CD4-positive, alpha-beta T cell treated with Interleukin-4 for 4 hours (primary cell): Measurements from ENCODE around the gene CYTH1.

Experiments used
- DNase-seq: peaks from one replicate; pipeline ENCODE4 v3.0.0-alpha.2; 2020

CYTH1 gene

DNA sequence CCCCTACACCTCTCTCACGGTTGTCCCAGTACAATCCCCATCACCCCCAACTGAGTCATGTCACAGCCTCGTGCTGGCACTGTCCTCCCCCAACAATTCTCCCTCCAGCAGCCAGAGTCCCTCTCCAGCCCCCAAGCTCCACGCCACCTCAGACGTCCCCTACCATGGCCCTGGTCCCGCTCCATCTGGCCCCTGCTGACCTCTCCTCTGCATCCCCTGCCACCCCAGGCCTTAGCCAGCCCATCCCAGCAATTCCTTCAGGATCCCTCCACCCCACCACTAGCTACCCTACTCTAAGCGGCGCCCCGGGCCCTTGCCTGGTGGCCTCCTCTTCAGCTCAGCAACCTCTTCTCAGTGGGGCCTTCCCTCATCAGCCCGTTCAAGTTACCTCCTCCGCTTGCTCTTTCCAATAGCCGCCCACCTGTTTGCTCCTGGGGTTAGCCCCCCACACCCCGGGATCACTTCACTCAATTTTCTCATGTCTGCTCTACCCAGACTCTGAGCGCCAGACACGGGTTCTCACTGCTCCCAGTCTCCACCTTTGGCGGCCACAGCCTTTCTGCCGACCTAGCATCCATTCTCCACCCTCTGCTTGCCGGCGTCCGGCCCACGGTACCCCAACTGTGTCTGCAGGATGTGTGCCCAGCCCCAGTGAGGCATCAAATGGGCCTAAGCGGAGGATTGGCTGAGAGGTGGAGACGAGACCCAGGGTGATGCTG, 112.7 kb downstream of the CYTH1 start:
- DNase-seq: no peak

DNA sequence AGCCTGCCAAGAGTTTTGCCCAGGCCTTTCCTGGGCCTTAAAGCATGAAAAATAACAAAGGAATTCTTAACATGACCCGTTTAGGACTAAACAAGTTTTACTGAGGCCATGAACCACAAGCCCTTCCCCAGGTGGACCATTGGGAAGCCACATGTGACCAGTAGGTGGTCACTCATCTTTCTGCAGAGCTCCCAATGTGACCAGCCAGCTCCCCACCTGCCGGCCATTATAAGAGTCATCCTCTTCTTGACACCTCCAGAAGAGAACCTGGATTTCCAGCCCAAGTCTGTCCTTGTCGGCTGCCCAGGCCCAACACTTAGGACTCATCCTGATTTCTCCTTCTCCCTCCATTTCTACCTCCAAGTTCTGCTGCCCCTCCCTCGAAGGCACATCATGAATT, 113.2 kb downstream of the CYTH1 start:
- DNase-seq: no peak

DNA sequence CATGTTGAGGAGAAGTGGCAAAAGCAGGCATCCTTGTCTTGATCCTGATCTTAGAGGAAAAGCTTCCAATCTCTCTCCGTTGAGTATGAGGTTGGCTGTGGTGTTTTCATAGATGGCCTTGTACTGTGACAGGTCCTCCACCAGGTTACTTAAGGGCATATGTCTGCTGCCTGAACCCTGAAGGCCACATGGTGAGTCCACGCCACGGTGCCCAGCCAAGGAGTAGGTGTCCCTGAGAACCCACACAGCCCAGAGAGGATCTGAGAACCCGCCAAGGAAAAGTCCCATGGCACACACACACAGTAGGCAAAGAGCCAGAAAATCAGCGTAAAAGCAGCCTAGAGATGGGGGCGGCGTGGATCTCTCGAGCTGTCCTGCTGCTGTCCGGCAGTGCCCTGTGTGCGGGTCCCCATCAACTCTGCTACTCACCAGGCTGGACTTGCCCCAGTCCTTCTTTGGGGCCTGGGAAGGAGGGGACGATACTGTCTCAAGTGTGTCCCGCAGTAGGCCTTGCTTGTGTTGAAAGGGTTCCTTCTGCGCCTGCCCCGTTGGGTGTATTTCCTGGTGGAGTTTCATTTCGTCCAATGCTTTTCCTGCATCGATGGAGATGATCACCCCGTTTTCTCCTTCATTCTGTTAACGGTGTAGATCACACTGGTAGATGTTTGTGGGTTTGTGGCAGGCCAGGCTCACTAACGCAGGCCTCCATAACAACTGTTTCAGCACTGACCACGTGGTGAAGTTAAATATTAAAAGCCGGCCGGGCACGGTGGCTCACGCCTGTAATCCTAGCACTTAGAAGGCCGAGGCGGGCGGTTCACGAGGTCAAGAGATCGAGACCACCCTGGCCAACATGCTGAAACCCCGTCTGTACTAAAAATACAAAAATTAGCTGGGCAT, 114.1 kb downstream of the CYTH1 start:
- DNase-seq: no peak

DNA sequence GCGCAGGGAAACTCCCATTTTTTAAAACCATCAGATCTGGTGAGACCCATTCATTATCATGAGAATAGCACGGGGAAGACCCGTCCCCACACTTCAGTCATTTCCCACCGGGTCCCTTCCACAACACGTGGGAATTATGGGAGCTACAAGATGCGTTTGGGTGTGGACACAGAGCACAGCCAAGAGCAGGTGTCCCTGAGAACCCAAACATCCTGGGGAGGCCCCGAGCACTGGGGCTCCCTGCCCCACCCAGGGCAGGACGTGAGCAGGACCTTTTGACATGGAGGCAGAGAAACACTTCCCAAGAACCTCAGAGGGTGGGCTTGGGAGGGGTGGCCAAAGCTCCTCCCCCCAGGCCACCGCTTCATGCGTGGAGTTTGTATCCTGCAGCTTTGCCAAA, 115.0 kb downstream of the CYTH1 start:
- DNase-seq: no peak

DNA sequence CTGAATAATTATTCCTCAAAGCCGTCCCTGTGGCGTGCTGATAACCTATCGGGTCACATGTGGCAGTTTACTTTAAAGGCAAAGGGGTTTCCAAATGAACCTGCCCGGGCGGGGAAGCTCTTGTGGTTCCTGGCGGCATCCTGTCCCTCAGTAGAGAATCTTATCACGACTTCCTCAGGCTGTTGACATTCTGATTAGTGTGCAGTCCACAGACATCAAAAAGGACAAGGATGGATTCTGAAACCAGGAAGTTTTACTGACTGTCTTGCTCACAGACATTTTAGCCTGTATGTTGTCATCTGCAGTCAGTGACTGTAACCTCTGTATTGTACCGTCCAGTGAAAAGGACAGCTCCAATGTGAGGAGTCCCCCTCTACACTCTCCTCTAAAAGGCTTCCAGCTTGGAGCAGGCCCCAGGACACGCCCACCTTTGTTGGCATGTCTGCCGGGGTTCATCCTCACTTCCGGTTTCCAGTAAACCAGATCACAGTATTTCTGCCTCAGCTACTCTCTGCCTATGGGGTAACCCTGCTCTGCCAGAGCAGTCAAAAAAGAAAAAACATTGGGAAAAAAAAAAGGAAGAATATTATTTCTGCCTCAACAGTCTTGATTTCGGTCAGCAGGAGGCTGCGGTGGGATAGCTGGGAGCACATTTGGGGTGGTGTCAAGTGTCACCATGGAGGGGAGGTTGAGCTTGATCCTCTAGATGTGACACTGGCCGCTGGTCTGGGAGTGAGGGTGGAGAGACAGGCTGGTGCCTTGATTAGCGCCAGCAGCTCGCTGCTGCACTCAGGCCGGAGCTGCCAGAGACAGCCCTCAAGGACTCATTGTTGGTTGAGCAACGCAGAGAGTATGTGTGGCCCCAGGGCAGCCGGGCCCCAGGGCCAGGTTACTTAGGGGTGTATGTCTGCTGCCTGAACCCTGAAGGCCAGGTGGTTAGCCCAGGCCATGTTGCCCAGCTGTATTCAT, 115.8 kb downstream of the CYTH1 start:
- DNase-seq: peak; percentile 58

DNA sequence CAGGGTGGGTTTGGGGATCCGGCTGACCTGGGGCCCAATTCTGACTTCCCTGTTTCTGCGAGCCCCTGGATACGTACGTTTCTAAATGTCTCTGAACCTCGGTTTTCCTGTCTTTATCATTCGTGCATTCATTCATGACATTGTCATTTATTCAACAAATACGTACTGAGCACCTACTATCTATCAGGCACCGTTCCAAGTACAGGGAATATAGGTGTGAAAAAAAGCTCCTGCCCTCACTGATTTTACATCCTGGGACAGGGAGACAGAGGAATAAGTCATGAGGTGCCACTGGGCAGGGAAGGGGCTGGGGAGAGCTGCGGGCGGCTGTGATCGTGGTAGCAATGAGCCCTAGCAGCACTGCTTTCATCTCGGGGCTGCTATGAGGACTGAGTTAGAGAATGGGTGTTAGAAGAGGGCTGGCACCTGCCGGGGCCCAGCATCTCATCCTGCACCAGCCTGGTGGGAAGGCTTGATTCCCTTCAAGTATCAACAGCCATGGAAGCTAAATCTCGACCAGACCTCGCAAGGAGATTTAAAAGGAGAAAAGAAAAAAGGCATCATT, 116.6 kb downstream of the CYTH1 start:
- no peak for DNase-seq

DNA sequence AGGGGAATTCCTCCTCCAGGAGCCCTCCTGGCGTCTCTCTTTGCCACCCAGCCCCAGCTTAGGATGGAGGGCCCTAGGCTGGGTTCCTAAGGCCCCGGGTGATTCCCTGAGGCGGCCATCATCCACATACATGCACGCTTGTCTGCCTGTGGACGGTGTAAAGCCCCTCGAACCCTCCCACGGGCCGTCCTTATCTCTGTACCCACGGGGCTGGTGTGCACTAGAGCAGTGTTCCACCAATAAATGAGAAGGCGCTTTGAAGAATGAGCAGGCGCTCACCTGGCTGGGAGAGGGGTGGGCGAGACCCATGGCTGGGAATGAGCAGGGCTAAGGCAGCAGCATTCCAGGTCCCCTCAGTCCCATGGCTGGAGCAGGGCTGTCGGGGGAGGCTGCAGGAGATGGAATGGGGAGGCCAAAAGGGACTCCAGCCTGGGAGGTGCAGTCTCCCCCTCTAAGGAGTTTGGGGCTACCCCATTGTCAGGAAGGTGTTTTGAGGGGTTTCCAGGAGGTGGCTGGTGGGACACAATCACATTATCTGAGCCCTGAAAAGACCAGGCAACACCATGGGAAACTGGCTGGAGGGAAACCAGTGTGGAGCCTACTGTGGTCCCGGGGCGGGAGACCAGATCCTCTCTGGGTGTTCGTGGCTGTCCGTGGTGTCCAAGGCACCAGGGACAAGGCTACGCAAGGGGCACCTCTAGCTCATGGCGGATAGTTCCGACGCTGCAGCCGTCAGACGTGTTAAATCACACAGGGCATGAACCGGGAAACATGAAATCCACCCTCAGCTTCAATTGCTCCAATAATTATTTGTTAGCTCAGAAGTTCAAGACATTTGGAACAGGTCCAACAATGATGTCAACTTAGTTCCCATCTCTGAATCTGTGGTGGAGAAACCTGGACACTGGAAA, 117.3 kb downstream of the CYTH1 start:
- no peak for DNase-seq

DNA sequence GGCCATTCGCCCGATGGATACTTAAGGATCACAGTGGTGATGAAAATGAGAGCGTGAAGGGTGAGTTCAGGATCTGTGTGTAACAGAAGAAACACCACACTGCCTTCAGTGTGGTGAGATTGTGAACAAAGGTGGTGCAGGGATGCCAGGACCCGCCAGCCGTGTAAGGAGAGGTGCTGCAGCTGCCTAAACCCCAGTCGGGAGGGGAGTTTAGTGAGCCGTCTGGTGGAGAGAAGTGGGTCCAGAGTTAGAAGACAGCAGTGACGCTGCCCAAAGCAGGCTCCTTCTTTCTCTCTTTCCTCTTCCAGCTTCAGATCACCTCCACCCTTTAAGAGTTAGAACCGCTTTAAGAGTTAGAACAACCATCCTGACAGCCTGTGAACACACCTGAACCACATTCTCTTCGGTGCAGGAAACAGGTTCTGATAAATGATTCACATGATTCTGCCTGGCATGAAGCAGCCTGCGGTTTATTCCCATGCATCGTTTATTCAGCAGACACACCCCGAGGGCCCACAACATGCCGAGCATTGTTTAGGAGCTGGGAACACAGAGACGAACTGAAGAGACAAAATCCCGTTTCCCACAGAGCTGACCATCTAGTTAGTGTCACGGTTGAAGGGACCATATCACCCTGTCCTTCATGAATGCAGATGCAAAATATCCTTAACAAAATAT, 120.8 kb downstream of the CYTH1 start:
- no peak for DNase-seq

DNA sequence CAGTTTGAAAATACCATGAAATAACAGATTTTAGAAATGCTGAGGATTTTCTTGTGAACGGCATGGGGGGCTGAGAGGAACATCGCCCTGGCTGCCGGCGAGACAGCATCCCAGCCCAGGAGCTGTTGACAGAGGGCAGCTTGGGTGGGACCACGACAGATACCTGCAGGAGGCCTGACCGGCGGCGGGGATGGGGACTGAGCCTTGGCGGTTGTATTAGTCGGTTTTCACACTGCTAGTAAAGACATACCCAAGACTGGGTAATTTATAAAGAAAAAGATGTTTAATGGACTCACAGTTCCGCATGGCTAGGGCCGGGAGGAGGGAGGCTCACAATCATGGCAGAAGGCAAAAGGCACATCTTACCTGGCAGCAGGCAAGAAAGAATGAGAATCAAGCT, 122.5 kb downstream of the CYTH1 start:
- no peak for DNase-seq

DNA sequence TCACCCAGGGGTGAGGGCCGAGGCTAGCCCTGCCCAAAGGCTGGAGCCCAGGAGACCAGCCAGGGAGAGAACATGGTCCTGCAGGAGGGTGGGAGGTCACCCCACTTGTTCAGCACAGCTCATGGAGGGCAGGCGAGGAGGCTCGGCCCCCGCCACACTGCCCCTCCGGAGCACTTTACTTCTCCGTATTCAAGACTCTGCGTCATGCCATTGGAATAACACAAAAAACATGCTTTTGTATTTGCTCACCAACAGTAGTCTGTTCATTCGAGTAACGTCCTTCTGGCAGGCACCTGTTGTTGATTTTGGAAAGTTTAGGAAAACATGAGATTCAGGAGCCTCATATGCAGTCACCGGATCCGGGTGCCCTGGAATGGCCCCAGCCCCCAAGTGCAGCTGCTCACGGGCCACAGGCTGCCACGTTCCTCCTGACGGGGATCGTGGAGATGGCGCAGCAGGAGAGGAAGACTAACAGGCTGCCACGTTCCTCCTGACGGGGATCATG, 123.7 kb downstream of the CYTH1 start:
- no peak for DNase-seq

DNA sequence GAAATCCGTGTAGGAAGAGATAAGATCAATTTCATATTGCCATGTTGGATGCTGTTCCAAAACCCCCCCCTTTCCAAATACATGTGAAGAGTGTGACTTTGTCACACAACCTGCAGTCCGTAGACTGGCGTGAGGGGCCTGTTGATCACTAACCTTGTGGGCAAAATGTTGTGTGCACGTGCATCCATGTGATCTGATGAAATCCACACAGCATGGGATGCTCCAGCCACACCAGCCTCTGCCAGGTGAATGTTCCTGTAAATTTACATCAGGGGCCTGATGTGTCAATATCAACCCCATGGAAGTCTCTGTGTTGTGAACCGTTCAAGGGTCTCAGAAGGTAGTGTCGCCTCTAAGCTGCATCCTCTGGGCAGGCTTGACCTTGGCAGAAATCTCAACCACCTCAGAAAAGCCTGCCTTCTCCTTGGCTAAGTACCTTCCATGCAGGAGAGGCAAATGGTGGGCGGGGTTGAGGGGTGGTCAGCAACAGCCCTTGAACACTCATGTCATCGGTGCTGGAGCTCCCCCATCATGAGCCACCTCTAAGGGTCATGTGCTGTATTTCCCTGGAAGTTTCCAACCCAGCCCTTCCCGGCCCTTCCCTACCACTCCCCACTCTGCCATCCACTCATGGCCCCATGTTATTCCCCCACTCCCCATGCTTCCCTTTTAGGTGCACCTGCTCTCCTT, 126.7 kb downstream of the CYTH1 start:
- DNase-seq: no peak

DNA sequence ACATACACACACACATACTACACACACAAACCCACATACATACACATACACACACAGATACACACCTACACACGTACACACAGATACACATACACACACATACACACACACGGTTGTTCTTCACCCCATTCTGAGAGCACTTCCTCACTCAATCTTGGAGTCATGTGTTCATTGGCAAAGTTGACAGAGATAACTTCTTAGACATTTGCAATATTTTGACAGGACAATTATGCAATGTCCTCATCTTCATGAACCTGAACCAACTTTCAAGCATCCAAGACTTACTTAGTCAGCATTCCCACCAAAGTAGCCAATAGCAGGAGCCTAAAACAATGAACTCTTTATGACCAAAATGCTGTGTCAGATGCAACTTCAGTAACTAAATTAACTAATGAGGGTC, 127.7 kb downstream of the CYTH1 start:
- DNase-seq: no peak

DNA sequence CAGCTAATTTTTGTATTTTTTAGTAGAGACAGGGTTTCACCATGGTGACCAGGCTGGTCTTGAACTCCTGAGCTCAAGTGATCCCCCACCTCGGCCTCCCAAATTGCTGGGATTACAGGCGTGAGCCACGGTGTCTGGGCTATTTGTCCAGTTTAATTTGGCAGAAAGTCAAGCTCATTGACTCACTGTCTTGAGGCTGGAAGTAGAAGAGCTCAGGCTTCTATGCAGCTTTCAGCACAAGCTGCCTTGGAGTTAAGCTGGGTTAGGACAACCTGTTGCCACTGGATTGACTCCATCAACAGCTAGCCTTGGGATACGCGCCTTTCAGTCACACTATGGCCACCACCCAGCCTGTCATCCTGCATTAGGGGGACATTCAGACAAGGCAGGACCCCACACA, 128.7 kb downstream of the CYTH1 start:
- DNase-seq: no peak

DNA sequence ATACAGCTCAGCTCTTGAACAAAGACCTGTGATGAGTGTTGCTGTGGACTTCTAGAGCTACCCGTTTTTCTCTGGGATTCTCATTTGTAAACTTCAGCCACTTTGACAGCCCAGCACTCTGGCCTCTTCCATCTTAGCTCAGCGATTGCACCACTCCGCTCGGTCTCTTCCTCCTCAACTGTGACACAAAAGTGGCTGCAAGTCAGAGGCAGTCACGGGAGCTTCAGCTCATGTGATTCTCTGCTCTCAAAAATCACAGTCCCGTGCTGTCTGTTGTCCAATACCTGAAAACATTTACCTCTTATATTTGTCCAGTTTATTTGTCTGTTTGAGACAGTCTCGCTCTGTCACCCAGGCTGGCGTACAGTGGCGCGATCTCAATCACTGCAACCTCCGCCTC, 129.2 kb downstream of the CYTH1 start:
- no peak for DNase-seq

DNA sequence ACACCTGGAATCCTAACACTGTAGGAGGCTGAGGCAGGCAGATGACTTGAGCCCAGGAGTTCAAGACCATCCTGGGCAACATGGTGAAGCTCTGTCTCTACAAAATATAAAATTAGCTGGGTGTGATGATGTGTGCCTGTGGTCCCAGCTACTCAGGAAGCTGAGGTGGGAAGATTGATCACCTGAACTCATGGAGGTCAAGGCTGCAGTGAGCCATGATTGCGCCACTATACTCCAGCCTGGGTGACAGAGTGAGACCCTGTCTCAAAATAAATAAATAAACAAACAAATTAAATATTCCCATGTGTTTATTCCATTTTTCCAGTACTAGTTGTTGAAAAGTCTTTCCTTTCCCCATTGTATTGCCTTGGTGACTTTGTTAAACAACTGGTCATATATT, 130.0 kb downstream of the CYTH1 start:
- DNase-seq: no peak

DNA sequence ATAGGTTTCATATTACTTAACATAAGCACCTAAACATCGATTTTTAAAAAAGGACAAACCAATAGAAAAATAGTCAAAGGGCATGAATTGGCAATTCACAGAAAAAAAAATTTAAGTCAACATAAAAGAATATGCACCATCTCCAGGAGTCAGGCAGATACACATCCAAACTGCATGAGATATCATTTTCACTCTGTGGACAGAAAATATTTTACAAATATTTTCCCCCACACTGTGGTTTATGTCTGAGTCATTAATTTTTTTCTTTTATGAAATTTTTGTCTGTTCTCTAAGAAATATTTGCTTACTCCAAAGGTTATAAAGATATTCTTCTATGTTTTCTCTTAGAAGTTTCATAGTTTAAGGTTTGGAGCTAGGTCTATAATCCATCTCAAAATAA, 130.5 kb downstream of the CYTH1 start:
- no peak for DNase-seq

DNA sequence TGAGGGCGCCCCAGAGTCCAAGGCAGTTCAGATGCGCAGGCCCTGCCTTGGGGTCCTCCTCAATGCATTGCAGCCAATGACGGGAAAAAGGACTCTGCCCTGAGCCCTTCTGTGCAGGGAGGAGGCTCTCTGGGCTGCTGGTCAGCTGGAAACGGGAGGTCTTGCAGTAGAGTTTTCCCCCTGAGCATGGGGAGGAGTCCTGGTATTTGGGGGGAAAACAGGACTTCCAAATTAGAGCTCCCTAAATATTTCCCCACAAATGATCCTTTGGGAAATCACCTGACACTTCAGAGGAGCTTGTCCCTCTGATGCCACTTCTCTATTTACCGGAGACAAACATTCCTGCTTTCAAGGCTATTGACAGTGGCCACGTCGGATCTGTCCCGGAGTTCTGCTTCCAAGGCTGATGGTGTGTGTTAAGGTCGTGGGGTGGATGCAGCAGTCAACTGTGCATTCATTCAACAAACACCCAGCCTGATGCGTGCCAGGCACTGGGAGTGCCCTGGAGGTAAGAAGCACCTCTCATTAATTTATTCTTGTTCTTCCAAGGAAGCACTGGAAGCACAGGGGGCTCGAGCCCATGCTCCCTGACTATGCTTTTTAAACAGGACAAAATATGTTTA, 131.9 kb downstream of the CYTH1 start:
- no peak for DNase-seq

DNA sequence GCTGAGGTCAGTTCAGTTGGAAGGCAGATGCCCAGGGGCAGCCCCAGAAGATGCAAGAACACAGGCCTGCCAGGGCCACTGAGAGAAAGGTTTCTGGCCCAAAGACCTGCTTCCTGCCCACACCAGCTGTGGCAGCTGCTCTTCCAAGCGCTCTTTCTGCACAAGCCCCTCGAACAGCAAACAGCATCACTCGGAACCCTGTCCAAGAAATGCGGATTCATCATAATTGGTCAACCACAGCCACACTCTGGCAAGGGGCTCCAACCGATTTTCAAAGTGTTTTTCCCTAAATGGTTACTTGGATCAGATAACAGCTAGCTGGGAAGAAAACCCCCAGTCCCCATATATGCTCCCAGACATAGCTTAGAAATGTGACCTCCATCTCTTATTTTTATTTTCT, 133.8 kb downstream of the CYTH1 start:
- no peak for DNase-seq

DNA sequence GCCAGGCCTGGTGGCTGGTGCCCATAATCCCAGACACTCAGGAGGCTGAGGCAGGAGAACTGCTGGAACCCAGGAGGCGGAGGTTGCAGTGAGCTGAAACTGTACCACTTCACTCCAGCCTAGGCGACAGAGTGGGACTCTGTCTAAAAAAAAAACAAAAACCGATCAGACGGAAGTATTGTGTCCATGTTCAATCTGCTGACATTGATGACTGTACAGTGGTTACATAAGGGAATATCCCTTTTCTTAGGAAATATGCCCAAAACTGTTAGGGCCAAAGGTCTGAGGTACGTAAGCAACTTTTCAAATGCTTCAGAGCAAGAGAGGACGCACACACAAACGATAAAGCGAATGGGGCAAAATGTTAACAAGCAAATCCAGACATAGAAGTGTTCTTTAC, 135.0 kb downstream of the CYTH1 start:
- no peak for DNase-seq
